ENCODE measurements around the gene MS4A15.
"Not testable (repeated sequence)": the region's sequence is repeated elsewhere in the genome, so short reads cannot be mapped to it uniquely, and the experiment has no call there.

MS4A15 gene

GRCh38 chr11:60753309-60753708 lies 3.4 kb upstream of the MS4A15 start:
- no peak for DNase-seq (ENCODE audit: low read depth in 1 of 2, low spot score in 1 of 2)

- DNase-seq (ENCODE audit: low read depth in 1 of 2, low spot score in 1 of 2), result no peak
These were observed 1.8 kb upstream of the MS4A15 start for GRCh38 chr11:60754887-60755286.

GRCh38 chr11:60757231-60757800 lies 649 bp downstream of the MS4A15 start:
- DNase-seq (ENCODE audit: low read depth in 1 of 2, low spot score in 1 of 2), result no peak

- not testable (repeated sequence) for DNase-seq (ENCODE audit: low read depth in 1 of 2, low spot score in 1 of 2)
These were observed 2.0 kb downstream of the MS4A15 start for GRCh38 chr11:60758671-60759070.

- not testable (repeated sequence) for DNase-seq (ENCODE audit: low read depth in 1 of 2, low spot score in 1 of 2)
These were observed 3.0 kb downstream of the MS4A15 start for GRCh38 chr11:60759438-60760225.

GRCh38 chr11:60761436-60762190 lies 4.9 kb downstream of the MS4A15 start:
- no peak for DNase-seq (ENCODE audit: low read depth in 1 of 2, low spot score in 1 of 2)

- DNase-seq (ENCODE audit: low read depth in 1 of 2, low spot score in 1 of 2), result no peak
These were observed 6.4 kb downstream of the MS4A15 start for GRCh38 chr11:60762851-60763691.

GRCh38 chr11:60763692-60764369 lies 7.2 kb downstream of the MS4A15 start:
- DNase-seq (ENCODE audit: low read depth in 1 of 2, low spot score in 1 of 2), result no peak

- DNase-seq (ENCODE audit: low read depth in 1 of 2, low spot score in 1 of 2), result no peak
These were observed 8.2 kb downstream of the MS4A15 start for GRCh38 chr11:60764879-60765278.

- no peak for DNase-seq (ENCODE audit: low read depth in 1 of 2, low spot score in 1 of 2)
These were observed 8.7 kb downstream of the MS4A15 start for GRCh38 chr11:60765355-60765754.

- no peak for DNase-seq (ENCODE audit: low read depth in 1 of 2, low spot score in 1 of 2)
These were observed 9.9 kb downstream of the MS4A15 start for GRCh38 chr11:60766547-60766946.

GRCh38 chr11:60767388-60767811 lies 10.7 kb downstream of the MS4A15 start:
- DNase-seq (ENCODE audit: low read depth in 1 of 2, low spot score in 1 of 2), result peak in 1 of 2 donors; percentile 8

GRCh38 chr11:60768202-60768601 lies 11.5 kb downstream of the MS4A15 start:
- no peak for DNase-seq (ENCODE audit: low read depth in 1 of 2, low spot score in 1 of 2)

- DNase-seq (ENCODE audit: low read depth in 1 of 2, low spot score in 1 of 2), result no peak
These were observed 12.6 kb downstream of the MS4A15 start for GRCh38 chr11:60769273-60769672.

GRCh38 chr11:60769811-60770210 lies 13.1 kb downstream of the MS4A15 start:
- no peak for DNase-seq (ENCODE audit: low read depth in 1 of 2, low spot score in 1 of 2)

GRCh38 chr11:60771146-60771545 lies 14.5 kb downstream of the MS4A15 start:
- no peak for DNase-seq (ENCODE audit: low read depth in 1 of 2, low spot score in 1 of 2)

GRCh38 chr11:60771879-60772525 lies 15.3 kb downstream of the MS4A15 start:
- DNase-seq (ENCODE audit: low read depth in 1 of 2, low spot score in 1 of 2), result no peak

- no peak for DNase-seq (ENCODE audit: low read depth in 1 of 2, low spot score in 1 of 2)
These were observed 16.0 kb downstream of the MS4A15 start for GRCh38 chr11:60772666-60773065.

- DNase-seq (ENCODE audit: low read depth in 1 of 2, low spot score in 1 of 2), result no peak
These were observed 18.1 kb downstream of the MS4A15 start for GRCh38 chr11:60774726-60775125.

GRCh38 chr11:60775420-60775961 lies 18.8 kb downstream of the MS4A15 start:
- DNase-seq (ENCODE audit: low read depth in 1 of 2, low spot score in 1 of 2), result peak; percentile 54 to 58

All from stimulated activated CD4-positive, alpha-beta T cell treated with anti-CD3 and anti-CD28 coated beads, Interleukin-15, amount 100 ng/mL, for 1 hour (primary cell).